Embryonic facial prominence (tissue), 1 donor: ENCODE measurements around the gene AKIRIN1.
"Not testable (repeated sequence)": the region's sequence is repeated elsewhere in the genome, so short reads cannot be mapped to it uniquely, and the experiment has no call there.

Experiments used
- DNase-seq: peaks from one replicate; pipeline ENCODE4 v3.0.0-alpha.2; 2016; ENCODE audit errors: extremely low spot score

The AKIRIN1 gene

GRCh38 chr1:38990738-38991637 is at the start of gene AKIRIN1:
TSS of gene AKIRIN1 (plus strand) at chr1:38991276. CDS start at chr1:38991381, 105 bp downstream.
- peak; percentile 91 for DNase-seq

GRCh38 chr1:38941527-38942019 is 49.5 kb upstream of the AKIRIN1 start, which contains the start of gene RHBDL2:
TSS of gene RHBDL2 (minus strand) at chr1:38941830. CDS start at chr1:38919212, 22,618 bp downstream.
- no peak for DNase-seq

GRCh38 chr1:38942664-38943428 is 48.2 kb upstream of the AKIRIN1 start:
- no peak for DNase-seq

- no peak for DNase-seq
These were observed 46.5 kb upstream of the AKIRIN1 start for GRCh38 chr1:38944547-38944946.

- DNase-seq: no peak
These were observed 40.5 kb upstream of the AKIRIN1 start for GRCh38 chr1:38950553-38950952.

GRCh38 chr1:38953433-38953860 is 37.6 kb upstream of the AKIRIN1 start:
- no peak for DNase-seq

GRCh38 chr1:38958967-38959366 is 32.1 kb upstream of the AKIRIN1 start:
- no peak for DNase-seq

GRCh38 chr1:38962113-38962512 is 29.0 kb upstream of the AKIRIN1 start:
- no peak for DNase-seq

GRCh38 chr1:38962560-38962959 is 28.5 kb upstream of the AKIRIN1 start:
- DNase-seq: no peak

GRCh38 chr1:38964140-38964548 is 26.9 kb upstream of the AKIRIN1 start:
- no peak for DNase-seq

- DNase-seq: not testable (repeated sequence)
These were observed 17.9 kb upstream of the AKIRIN1 start for GRCh38 chr1:38973145-38973544.

GRCh38 chr1:38973659-38974437 is 17.2 kb upstream of the AKIRIN1 start:
- DNase-seq: no peak

GRCh38 chr1:38977399-38978244 is 13.5 kb upstream of the AKIRIN1 start:
- DNase-seq: not testable (repeated sequence)

GRCh38 chr1:38978245-38978542 is 12.9 kb upstream of the AKIRIN1 start:
- DNase-seq: not testable (repeated sequence)

- DNase-seq: not testable (repeated sequence)
These were observed 11.7 kb upstream of the AKIRIN1 start for GRCh38 chr1:38979380-38979779.

- no peak for DNase-seq
These were observed 1.1 kb upstream of the AKIRIN1 start for GRCh38 chr1:38989979-38990378.

- no peak for DNase-seq
These were observed 714 bp upstream of the AKIRIN1 start for GRCh38 chr1:38990386-38990737.

- no peak for DNase-seq
These were observed 749 bp downstream of the AKIRIN1 start for GRCh38 chr1:38991638-38992411.

GRCh38 chr1:38992412-38993111 is 1.5 kb downstream of the AKIRIN1 start:
- DNase-seq: no peak
